Measurements from ENCODE around the gene TBC1D2B.
"Not testable (repeated sequence)": the region's sequence is repeated elsewhere in the genome, so short reads cannot be mapped to it uniquely, and the experiment has no call there.

The TBC1D2B gene

GRCh38 chr15:77989296-77990143 lies 88.0 kb downstream of the TBC1D2B start:
- Histone ChIP-seq H3K27me3 (replicated peaks; ENCODE audit: insufficient read depth, low read length) (no peaks in the 10 kb centered on the region), H3K36me3 (replicated peaks; ENCODE audit: insufficient read depth, low read length) (no peaks in the 10 kb centered on the region), H3K27ac (ENCODE audit: low read length) (no peak overlapping the region), H4K20me1 (ENCODE audit: insufficient read depth, low read length) (no peaks in the 10 kb centered on the region), H3K9me2 (replicated peaks; ENCODE audit: insufficient read depth, low read length) (no peaks in the 10 kb centered on the region), H3K79me2 (ENCODE audit: low read length) (no peaks in the 10 kb centered on the region), H2AFZ (ENCODE audit: low read length) (no peak overlapping the region), H3K4me3 (ENCODE audit: low read length) (no peak overlapping the region), H3K9me3 (replicated peaks; ENCODE audit: insufficient read depth, low read length) (no peaks in the 10 kb centered on the region), H3K9ac (ENCODE audit: low read length) (no peak overlapping the region), H3K4me1 (ENCODE audit: low read length) (0 out of 2 replicates have a peak, but pooled peaks cover 5% of the 10 kb centered on the region), H3K4me2 (ENCODE audit: low read depth, low read length) (no peak overlapping the region), H3F3A (ENCODE audit: insufficient read depth, low read length) (no peaks in the 10 kb centered on the region)
- DNase-seq = no peak
- TF ChIP-seq CTCF (IDR thresholded peaks at IDR 0.05; ENCODE audit: low read length) (no peak), EZH2 (optimal IDR thresholded peaks at IDR 0.05; ENCODE audit: low read depth, low read length) (no peak), EZH2phosphoT487 (IDR thresholded peaks at IDR 0.05; ENCODE audit: low read length) (no peak)

GRCh38 chr15:77988347-77989295 lies 88.9 kb downstream of the TBC1D2B start:
- no peaks in the 10 kb centered on the region for H3K9me3 ChIP-seq (replicated peaks; ENCODE audit: insufficient read depth, low read length)
- TF ChIP-seq EZH2 (optimal IDR thresholded peaks at IDR 0.05; ENCODE audit: low read depth, low read length) (no peak), CTCF (IDR thresholded peaks at IDR 0.05; ENCODE audit: low read length) (no peak), EZH2phosphoT487 (IDR thresholded peaks at IDR 0.05; ENCODE audit: low read length) (no peak)
- H3K36me3 ChIP-seq (replicated peaks; ENCODE audit: insufficient read depth, low read length) = no peaks in the 10 kb centered on the region
- H3K79me2 ChIP-seq (ENCODE audit: low read length) = no peaks in the 10 kb centered on the region
- DNase-seq = no peak
- H2AFZ ChIP-seq (ENCODE audit: low read length) = no peak overlapping the region
- H3K4me2 ChIP-seq (ENCODE audit: low read depth, low read length) = no peak overlapping the region
- no peaks in the 10 kb centered on the region for H4K20me1 ChIP-seq (ENCODE audit: insufficient read depth, low read length)
- no peak overlapping the region for H3K9ac ChIP-seq (ENCODE audit: low read length)
- H3K27ac ChIP-seq (ENCODE audit: low read length) = no peak overlapping the region
- H3K4me3 ChIP-seq (ENCODE audit: low read length) = no peak overlapping the region
- H3K9me2 ChIP-seq (replicated peaks; ENCODE audit: insufficient read depth, low read length) = no peaks in the 10 kb centered on the region
- H3K4me1 ChIP-seq (ENCODE audit: low read length) = 0 out of 2 replicates have a peak, but pooled peaks cover 5% of the 10 kb centered on the region
- H3F3A ChIP-seq (ENCODE audit: insufficient read depth, low read length) = no peaks in the 10 kb centered on the region
- H3K27me3 ChIP-seq (replicated peaks; ENCODE audit: insufficient read depth, low read length) = peaks cover 6% of the 10 kb centered on the region; the same call in 1 of the 2 replicates

- H3K4me1 ChIP-seq (ENCODE audit: low read length); H3F3A ChIP-seq (ENCODE audit: insufficient read depth, low read length): not testable (repeated sequence)
- peaks cover 14% of the 10 kb centered on the region for H3K27me3 ChIP-seq (replicated peaks; ENCODE audit: insufficient read depth, low read length)
These were observed 89.8 kb downstream of the TBC1D2B start for GRCh38 chr15:77987765-77988136.

More at GRCh38 chr15:77987765-77988136, 89.8 kb downstream of the TBC1D2B start:
- DNase-seq; H2AFZ ChIP-seq (ENCODE audit: low read length); H3K4me2 ChIP-seq (ENCODE audit: low read depth, low read length); H3K9me3 ChIP-seq (replicated peaks; ENCODE audit: insufficient read depth, low read length); H3K9ac ChIP-seq (ENCODE audit: low read length); H3K4me3 ChIP-seq (ENCODE audit: low read length); H4K20me1 ChIP-seq (ENCODE audit: insufficient read depth, low read length); H3K79me2 ChIP-seq (ENCODE audit: low read length); H3K36me3 ChIP-seq (replicated peaks; ENCODE audit: insufficient read depth, low read length); H3K9me2 ChIP-seq (replicated peaks; ENCODE audit: insufficient read depth, low read length); H3K27ac ChIP-seq (ENCODE audit: low read length): not testable (repeated sequence)
